ENCODE results near the gene SLC39A6. TPM values are rescaled to one million over a fixed set of nuclear protein-coding genes. Genes with fewer than 3 reads are reported as not detected.

The SLC39A6 gene
- total and polyA plus RNA-seq, 2 of the 13 experiments (the other 11 are each of a cell fraction or from before 2014, with no cell fraction given): 41.7 to 59.2 TPM

DNA sequence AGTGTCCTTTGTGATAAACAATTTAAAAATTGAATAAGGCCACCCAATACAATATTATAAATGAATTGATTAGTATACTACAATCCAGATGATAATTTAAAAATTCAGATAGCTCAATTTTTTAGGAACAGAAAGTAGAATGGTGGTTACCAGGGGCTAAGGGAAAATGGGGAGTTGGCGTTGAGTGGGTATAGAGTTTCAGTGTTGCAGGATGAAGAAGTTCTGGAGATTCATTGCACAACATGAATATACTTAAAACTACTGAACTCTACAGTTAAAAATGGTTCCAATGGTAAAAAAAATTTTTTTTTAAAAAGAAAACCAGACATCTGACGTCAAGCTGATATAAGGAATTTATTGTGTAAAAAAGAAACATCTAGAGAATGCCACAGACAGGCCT, 20.9 kb downstream of the SLC39A6 start (continued):
- TF ChIP-seq ZNF3 (CRISPR knock-in tag; IDR thresholded peaks at IDR 0.05): no peak
- TF ChIP-seq, protein P1, sequence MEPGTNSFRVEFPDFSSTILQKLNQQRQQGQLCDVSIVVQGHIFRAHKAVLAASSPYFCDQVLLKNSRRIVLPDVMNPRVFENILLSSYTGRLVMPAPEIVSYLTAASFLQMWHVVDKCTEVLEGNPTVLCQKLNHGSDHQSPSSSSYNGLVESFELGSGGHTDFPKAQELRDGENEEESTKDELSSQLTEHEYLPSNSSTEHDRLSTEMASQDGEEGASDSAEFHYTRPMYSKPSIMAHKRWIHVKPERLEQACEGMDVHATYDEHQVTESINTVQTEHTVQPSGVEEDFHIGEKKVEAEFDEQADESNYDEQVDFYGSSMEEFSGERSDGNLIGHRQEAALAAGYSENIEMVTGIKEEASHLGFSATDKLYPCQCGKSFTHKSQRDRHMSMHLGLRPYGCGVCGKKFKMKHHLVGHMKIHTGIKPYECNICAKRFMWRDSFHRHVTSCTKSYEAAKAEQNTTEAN (CRISPR knock-in tag; conservative IDR thresholded peaks at IDR 0.05): no peak

DNA sequence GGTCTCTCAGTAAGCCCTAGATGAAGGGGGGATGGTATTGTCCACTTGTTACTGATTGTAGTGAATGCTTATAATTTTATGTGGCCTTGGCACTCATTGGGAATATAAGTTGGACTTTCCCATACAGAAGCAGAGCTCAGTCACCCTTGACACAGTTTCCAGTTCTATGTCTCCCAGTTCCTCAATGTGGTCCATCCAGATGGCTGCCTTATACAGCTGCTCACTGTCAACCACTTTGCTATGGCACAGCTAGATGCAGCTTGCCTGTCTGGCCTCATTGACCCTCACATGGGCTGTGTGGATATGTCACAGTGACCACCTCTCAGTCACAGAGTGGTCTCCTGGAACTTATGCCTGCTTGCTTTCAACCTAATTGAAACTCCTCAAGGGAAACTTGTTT, 21.7 kb downstream of the SLC39A6 start:
- Histone ChIP-seq H3K79me2 (ENCODE audit: insufficient read depth, low read length) (no peaks in the 10 kb centered on the region), H3K4me1 (ENCODE audit: insufficient read depth, low read length) (no peaks in the 10 kb centered on the region), H3K27ac (ENCODE audit: extremely low read length, insufficient read depth, low read length) (no peak overlapping the region), H2AFZ (ENCODE audit: low read length) (no peak overlapping the region), H3K9ac (ENCODE audit: insufficient read depth, low read depth, low read length) (no peak overlapping the region), H3K4me2 (ENCODE audit: low read depth, low read length) (no peak overlapping the region), H3K27me3 (ENCODE audit: control insufficient read depth in 1 of 2, insufficient read depth in 2 of 2, low read length in 2 of 2) (no peaks in the 10 kb centered on the region), H3K36me3 (replicated peaks in 1 of 2; ENCODE audit: control insufficient read depth in 1 of 2, insufficient read depth in 2 of 2, low read length in 2 of 2) (peaks cover 6 to 18% of the 10 kb centered on the region in 2 experiments; a peak in 4 of 5 replicates), H3K4me3 (replicated peaks in 1 of 3; ENCODE audit: insufficient read depth in 1 of 3, low read depth in 2 of 3, low read length in 3 of 3) (no peak overlapping the region), H4K20me1 (ENCODE audit: insufficient read depth, low read length) (no peaks in the 10 kb centered on the region), H3K9me3 (ENCODE audit: low read length) (no peaks in the 10 kb centered on the region)
- in situ Hi-C loops (cut with HindIII; ENCODE audit: extremely low pct_ligation_motif_present, low pct_unique_long_range_greater_than_20kb) (no loop called here), intact Hi-C loops (cut with micrococcal nuclease; ENCODE audit: unreplicated experiment) (no loop called here)
- FAIRE-seq (no peak), DNase-seq (ENCODE audit: low spot score) (no peak), ATAC-seq (no peak)
- CTCF ChIA-PET (ENCODE audit: low intra/inter-chr PET ratio, low total read pairs): no interaction called here
- no TSS peak for BruUV-seq (replicated peaks)
- POLR2A ChIA-PET: no interaction called here
- TF ChIP-seq, protein P2, sequence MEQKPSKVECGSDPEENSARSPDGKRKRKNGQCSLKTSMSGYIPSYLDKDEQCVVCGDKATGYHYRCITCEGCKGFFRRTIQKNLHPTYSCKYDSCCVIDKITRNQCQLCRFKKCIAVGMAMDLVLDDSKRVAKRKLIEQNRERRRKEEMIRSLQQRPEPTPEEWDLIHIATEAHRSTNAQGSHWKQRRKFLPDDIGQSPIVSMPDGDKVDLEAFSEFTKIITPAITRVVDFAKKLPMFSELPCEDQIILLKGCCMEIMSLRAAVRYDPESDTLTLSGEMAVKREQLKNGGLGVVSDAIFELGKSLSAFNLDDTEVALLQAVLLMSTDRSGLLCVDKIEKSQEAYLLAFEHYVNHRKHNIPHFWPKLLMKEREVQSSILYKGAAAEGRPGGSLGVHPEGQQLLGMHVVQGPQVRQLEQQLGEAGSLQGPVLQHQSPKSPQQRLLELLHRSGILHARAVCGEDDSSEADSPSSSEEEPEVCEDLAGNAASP (CRISPR knock-in tag; IDR thresholded peaks at IDR 0.05; ENCODE audit: borderline replicate concordance): no peak
- TF ChIP-seq PHF5A (CRISPR knock-in tag; IDR thresholded peaks at IDR 0.05; ENCODE audit: low read depth, unreplicated experiment) (no peak), ZNF253 (CRISPR knock-in tag; IDR thresholded peaks at IDR 0.05; ENCODE audit: borderline replicate concordance) (no peak), GATAD2A (CRISPR knock-in tag; IDR thresholded peaks at IDR 0.05) (no peak), JUNB (CRISPR knock-in tag; IDR thresholded peaks at IDR 0.05; ENCODE audit: borderline replicate concordance) (no peak), IRX3 (CRISPR knock-in tag; IDR thresholded peaks at IDR 0.05; ENCODE audit: borderline replicate concordance, low read depth) (no peak), ARNT2 (CRISPR knock-in tag; IDR thresholded peaks at IDR 0.05; ENCODE audit: low read depth) (no peak), NPAS2 (CRISPR knock-in tag; IDR thresholded peaks at IDR 0.05; ENCODE audit: borderline replicate concordance) (no peak), ZNF329 (CRISPR knock-in tag; IDR thresholded peaks at IDR 0.05; ENCODE audit: low read depth) (no peak), ZBTB38 (CRISPR knock-in tag; IDR thresholded peaks at IDR 0.05) (no peak), PHF20 (CRISPR knock-in tag; IDR thresholded peaks at IDR 0.05) (no peak)
- TF ChIP-seq, protein P3, sequence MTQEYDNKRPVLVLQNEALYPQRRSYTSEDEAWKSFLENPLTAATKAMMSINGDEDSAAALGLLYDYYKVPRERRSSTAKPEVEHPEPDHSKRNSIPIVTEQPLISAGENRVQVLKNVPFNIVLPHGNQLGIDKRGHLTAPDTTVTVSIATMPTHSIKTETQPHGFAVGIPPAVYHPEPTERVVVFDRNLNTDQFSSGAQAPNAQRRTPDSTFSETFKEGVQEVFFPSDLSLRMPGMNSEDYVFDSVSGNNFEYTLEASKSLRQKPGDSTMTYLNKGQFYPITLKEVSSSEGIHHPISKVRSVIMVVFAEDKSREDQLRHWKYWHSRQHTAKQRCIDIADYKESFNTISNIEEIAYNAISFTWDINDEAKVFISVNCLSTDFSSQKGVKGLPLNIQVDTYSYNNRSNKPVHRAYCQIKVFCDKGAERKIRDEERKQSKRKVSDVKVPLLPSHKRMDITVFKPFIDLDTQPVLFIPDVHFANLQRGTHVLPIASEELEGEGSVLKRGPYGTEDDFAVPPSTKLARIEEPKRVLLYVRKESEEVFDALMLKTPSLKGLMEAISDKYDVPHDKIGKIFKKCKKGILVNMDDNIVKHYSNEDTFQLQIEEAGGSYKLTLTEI (CRISPR knock-in tag; conservative IDR thresholded peaks at IDR 0.05): no peak
- TF ChIP-seq, protein P4, sequence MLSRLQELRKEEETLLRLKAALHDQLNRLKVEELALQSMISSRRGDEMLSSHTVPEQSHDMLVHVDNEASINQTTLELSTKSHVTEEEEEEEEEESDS (CRISPR knock-in tag; IDR thresholded peaks at IDR 0.05; ENCODE audit: borderline replicate concordance): no peak
- TF ChIP-seq, protein P5, sequence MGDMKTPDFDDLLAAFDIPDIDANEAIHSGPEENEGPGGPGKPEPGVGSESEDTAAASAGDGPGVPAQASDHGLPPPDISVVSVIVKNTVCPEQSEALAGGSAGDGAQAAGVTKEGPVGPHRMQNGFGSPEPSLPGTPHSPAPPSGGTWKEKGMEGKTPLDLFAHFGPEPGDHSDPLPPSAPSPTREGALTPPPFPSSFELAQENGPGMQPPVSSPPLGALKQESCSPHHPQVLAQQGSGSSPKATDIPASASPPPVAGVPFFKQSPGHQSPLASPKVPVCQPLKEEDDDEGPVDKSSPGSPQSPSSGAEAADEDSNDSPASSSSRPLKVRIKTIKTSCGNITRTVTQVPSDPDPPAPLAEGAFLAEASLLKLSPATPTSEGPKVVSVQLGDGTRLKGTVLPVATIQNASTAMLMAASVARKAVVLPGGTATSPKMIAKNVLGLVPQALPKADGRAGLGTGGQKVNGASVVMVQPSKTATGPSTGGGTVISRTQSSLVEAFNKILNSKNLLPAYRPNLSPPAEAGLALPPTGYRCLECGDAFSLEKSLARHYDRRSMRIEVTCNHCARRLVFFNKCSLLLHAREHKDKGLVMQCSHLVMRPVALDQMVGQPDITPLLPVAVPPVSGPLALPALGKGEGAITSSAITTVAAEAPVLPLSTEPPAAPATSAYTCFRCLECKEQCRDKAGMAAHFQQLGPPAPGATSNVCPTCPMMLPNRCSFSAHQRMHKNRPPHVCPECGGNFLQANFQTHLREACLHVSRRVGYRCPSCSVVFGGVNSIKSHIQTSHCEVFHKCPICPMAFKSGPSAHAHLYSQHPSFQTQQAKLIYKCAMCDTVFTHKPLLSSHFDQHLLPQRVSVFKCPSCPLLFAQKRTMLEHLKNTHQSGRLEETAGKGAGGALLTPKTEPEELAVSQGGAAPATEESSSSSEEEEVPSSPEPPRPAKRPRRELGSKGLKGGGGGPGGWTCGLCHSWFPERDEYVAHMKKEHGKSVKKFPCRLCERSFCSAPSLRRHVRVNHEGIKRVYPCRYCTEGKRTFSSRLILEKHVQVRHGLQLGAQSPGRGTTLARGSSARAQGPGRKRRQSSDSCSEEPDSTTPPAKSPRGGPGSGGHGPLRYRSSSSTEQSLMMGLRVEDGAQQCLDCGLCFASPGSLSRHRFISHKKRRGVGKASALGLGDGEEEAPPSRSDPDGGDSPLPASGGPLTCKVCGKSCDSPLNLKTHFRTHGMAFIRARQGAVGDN (CRISPR knock-in tag; IDR thresholded peaks at IDR 0.05): no peak
